IMR-90 (cell line): ENCODE measurements around the gene ATP12A.

ENCODE experiments used
- MAZ ChIP-seq: IDR thresholded peaks from 2 replicates; pipeline ENCODE4 v1.6.1; 2012; ENCODE audit warnings: low read depth, mild to moderate bottlenecking, low read length, improper control_type of control experiment, moderate library complexity, borderline replicate concordance
- POLR2A ChIP-seq: IDR thresholded peaks from 2 replicates; pipeline ENCODE4 v1.6.1; 2012; ENCODE audit warnings: mild to moderate bottlenecking, low read depth, low read length
- RAD21 ChIP-seq: IDR thresholded peaks from 2 replicates; pipeline ENCODE4 v1.6.1; 2012; ENCODE audit warnings: low read length, improper control_type of control experiment
- SMC3 ChIP-seq: fragments of 150-350 bp; IDR thresholded peaks from 2 replicates; pipeline ENCODE4 v1.6.1; 2016; ENCODE audit warnings: low read depth, mild to moderate bottlenecking, antibody characterized with exemption, low read length, moderate library complexity
- TF ChIP-seq, protein P1 (sequence below): conservative IDR thresholded peaks from 2 replicates; pipeline ENCODE4 v1.5.1; 2012; ENCODE audit warnings: mild to moderate bottlenecking, low read depth, low read length, improper control_type of control experiment
- TF ChIP-seq, protein P2 (sequence below): fragments of 150-350 bp; IDR thresholded peaks from 2 replicates; pipeline ENCODE4 v1.6.1; 2017; ENCODE audit warnings: mild to moderate bottlenecking, antibody characterized with exemption, low read length, low read depth
- TF ChIP-seq, protein P3 (sequence below): fragments of 150-350 bp; IDR thresholded peaks from 2 replicates; pipeline ENCODE4 v1.6.1; 2016; ENCODE audit warnings: low read depth, mild to moderate bottlenecking, low read length, moderate library complexity, borderline replicate concordance

- TF ChIP-seq, protein P1, sequence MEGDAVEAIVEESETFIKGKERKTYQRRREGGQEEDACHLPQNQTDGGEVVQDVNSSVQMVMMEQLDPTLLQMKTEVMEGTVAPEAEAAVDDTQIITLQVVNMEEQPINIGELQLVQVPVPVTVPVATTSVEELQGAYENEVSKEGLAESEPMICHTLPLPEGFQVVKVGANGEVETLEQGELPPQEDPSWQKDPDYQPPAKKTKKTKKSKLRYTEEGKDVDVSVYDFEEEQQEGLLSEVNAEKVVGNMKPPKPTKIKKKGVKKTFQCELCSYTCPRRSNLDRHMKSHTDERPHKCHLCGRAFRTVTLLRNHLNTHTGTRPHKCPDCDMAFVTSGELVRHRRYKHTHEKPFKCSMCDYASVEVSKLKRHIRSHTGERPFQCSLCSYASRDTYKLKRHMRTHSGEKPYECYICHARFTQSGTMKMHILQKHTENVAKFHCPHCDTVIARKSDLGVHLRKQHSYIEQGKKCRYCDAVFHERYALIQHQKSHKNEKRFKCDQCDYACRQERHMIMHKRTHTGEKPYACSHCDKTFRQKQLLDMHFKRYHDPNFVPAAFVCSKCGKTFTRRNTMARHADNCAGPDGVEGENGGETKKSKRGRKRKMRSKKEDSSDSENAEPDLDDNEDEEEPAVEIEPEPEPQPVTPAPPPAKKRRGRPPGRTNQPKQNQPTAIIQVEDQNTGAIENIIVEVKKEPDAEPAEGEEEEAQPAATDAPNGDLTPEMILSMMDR: no peak
- TF ChIP-seq POLR2A (no peak), MAZ (no peak), SMC3 (no peak), RAD21 (no peak)
- TF ChIP-seq, protein P2, sequence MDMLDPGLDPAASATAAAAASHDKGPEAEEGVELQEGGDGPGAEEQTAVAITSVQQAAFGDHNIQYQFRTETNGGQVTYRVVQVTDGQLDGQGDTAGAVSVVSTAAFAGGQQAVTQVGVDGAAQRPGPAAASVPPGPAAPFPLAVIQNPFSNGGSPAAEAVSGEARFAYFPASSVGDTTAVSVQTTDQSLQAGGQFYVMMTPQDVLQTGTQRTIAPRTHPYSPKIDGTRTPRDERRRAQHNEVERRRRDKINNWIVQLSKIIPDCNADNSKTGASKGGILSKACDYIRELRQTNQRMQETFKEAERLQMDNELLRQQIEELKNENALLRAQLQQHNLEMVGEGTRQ: no peak
- TF ChIP-seq, protein P3, sequence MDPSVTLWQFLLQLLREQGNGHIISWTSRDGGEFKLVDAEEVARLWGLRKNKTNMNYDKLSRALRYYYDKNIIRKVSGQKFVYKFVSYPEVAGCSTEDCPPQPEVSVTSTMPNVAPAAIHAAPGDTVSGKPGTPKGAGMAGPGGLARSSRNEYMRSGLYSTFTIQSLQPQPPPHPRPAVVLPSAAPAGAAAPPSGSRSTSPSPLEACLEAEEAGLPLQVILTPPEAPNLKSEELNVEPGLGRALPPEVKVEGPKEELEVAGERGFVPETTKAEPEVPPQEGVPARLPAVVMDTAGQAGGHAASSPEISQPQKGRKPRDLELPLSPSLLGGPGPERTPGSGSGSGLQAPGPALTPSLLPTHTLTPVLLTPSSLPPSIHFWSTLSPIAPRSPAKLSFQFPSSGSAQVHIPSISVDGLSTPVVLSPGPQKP: no peak
Measured at GRCh38 chr13:24636776-24637175, 43.4 kb upstream of the ATP12A start.
